ENCODE data around the gene FARS2. TPM values are rescaled to one million over a fixed set of nuclear protein-coding genes. Genes with fewer than 3 reads are reported as not detected.

The FARS2 gene
- polyA plus RNA-seq, 3 donors, result 12.2 to 21.6 (median 17.7) TPM

DNA sequence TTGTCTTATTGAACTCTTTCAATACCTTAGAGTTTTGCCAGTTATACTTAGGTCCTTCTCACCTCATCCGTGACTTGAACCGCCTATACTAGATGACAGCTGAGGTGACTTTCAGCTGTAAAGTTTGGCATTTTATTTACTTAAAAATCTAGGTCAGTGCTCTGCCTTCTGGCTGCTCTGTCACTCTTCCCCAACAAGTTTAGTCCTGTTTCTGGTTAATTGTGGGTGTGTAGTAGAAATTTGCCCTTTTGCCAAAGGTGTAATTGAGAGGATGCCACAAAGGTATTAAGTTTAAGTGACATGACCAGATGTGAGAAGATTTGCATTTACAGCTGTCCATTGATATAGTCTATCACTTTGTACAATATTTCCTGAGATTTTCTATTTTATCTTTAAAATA lies 106.2 kb downstream of the FARS2 start:
- no peak overlapping the region for H3K9ac ChIP-seq (ENCODE audit: insufficient read depth, low read length, poor library complexity, severe bottlenecking)
- H3K36me3 ChIP-seq (replicated peaks in 1 of 2; ENCODE audit: control insufficient read depth in 1 of 2, insufficient read depth in 2 of 2, low read length in 2 of 2), result peaks cover 5 to 15% of the 10 kb centered on the region in 2 donors
- H3K4me3 Mint-ChIP-seq, result no peak overlapping the region
- no CpG with 5 or more reads among the region's 2 CpGs for WGBS (ENCODE audit: insufficient coverage)
- H3K27me3 ChIP-seq (ENCODE audit: control insufficient read depth in 2 of 2, insufficient read depth in 2 of 2, low read length in 2 of 2), result no peaks in the 10 kb centered on the region
- peaks cover 23 to 27% of the 10 kb centered on the region in 2 donors for H3K36me3 Mint-ChIP-seq
- H3K79me2 ChIP-seq (ENCODE audit: insufficient read depth, low read length), result no peaks in the 10 kb centered on the region
- peaks cover 0 to 1% (median 0%) of the 10 kb centered on the region in 7 donors for H3K9me3 Mint-ChIP-seq
- no peak overlapping the region for H3K4me3 ChIP-seq (replicated peaks in 1 of 3; ENCODE audit: low read depth in 2 of 3, low read length in 3 of 3)
- H3K4me1 ChIP-seq (ENCODE audit: control insufficient read depth in 1 of 2, insufficient read depth in 2 of 2, low read length in 2 of 2), result no peaks in the 10 kb centered on the region
- H3K4me2 ChIP-seq (replicated peaks; ENCODE audit: extremely low read depth, low read length, poor library complexity, severe bottlenecking), result no peak overlapping the region
- H3K9me3 ChIP-seq (replicated peaks in 1 of 2; ENCODE audit: control insufficient read depth in 1 of 2, insufficient read depth in 1 of 2, low read length in 2 of 2), result no peaks in the 10 kb centered on the region
- no peak overlapping the region for H2AFZ ChIP-seq (ENCODE audit: insufficient read depth, low read depth, low read length, poor library complexity, severe bottlenecking)
- intact Hi-C loops (cut with micrococcal nuclease), result no loop called here
- no peak for DNase-seq
- H3K4me1 Mint-ChIP-seq, result no peaks in the 10 kb centered on the region
- TF ChIP-seq, protein P1, sequence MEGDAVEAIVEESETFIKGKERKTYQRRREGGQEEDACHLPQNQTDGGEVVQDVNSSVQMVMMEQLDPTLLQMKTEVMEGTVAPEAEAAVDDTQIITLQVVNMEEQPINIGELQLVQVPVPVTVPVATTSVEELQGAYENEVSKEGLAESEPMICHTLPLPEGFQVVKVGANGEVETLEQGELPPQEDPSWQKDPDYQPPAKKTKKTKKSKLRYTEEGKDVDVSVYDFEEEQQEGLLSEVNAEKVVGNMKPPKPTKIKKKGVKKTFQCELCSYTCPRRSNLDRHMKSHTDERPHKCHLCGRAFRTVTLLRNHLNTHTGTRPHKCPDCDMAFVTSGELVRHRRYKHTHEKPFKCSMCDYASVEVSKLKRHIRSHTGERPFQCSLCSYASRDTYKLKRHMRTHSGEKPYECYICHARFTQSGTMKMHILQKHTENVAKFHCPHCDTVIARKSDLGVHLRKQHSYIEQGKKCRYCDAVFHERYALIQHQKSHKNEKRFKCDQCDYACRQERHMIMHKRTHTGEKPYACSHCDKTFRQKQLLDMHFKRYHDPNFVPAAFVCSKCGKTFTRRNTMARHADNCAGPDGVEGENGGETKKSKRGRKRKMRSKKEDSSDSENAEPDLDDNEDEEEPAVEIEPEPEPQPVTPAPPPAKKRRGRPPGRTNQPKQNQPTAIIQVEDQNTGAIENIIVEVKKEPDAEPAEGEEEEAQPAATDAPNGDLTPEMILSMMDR (IDR thresholded peaks at IDR 0.05), result no peak
- no peaks in the 10 kb centered on the region for H4K20me1 ChIP-seq (ENCODE audit: insufficient read depth, low read length)
- no peak overlapping the region for H3K27ac Mint-ChIP-seq
- H3K27me3 Mint-ChIP-seq (ENCODE audit: low read depth in 3 of 3), result peaks cover 0 to 2% (median 0%) of the 10 kb centered on the region in 3 donors
- no peak overlapping the region for H3K27ac ChIP-seq (ENCODE audit: low read depth in 1 of 2, low read length in 2 of 2)

DNA sequence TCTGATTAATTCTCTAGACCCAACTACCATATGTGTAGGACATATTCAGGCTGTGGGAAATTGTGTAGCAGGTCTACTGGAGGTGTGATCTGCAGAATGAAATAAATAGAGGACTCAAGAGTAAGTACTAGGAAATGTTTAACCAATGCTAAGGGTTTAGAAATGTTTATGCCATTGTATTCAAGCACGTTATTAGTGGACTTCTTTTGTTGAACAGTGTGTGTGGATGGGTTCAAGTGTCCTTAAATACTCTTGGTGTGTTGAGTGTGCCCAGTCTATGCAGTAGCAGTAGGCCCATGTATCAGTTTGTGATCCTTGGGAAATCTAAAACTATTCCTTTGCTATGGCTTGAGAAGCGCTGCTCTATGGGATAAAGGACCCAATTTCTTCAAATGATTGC lies 112.1 kb downstream of the FARS2 start:
- Histone ChIP-seq H3K27ac (ENCODE audit: low read depth in 1 of 2, low read length in 2 of 2) (no peak overlapping the region), H3K4me3 (replicated peaks in 1 of 3; ENCODE audit: low read depth in 2 of 3, low read length in 3 of 3) (no peak overlapping the region), H3K36me3 (replicated peaks in 1 of 2; ENCODE audit: control insufficient read depth in 1 of 2, insufficient read depth in 2 of 2, low read length in 2 of 2) (peaks cover 5 to 15% of the 10 kb centered on the region in 2 donors), H3K4me2 (replicated peaks; ENCODE audit: extremely low read depth, low read length, poor library complexity, severe bottlenecking) (no peak overlapping the region), H3K9ac (ENCODE audit: insufficient read depth, low read length, poor library complexity, severe bottlenecking) (no peak overlapping the region), H3K27me3 (ENCODE audit: control insufficient read depth in 2 of 2, insufficient read depth in 2 of 2, low read length in 2 of 2) (no peaks in the 10 kb centered on the region), H4K20me1 (ENCODE audit: insufficient read depth, low read length) (no peaks in the 10 kb centered on the region), H2AFZ (ENCODE audit: insufficient read depth, low read depth, low read length, poor library complexity, severe bottlenecking) (no peak overlapping the region), H3K4me1 (ENCODE audit: control insufficient read depth in 1 of 2, insufficient read depth in 2 of 2, low read length in 2 of 2) (no peaks in the 10 kb centered on the region), H3K79me2 (ENCODE audit: insufficient read depth, low read length) (no peaks in the 10 kb centered on the region), H3K9me3 (replicated peaks in 1 of 2; ENCODE audit: control insufficient read depth in 1 of 2, insufficient read depth in 1 of 2, low read length in 2 of 2) (no peaks in the 10 kb centered on the region)
- H3K27me3 Mint-ChIP-seq (ENCODE audit: low read depth in 3 of 3), result peaks cover 0 to 2% (median 0%) of the 10 kb centered on the region in 3 donors
- intact Hi-C loops (cut with micrococcal nuclease), result loop anchor here in 1 of 2 donors (10.0 kb wide), 1 partner anchor 229 kb away; no protein-coding TSS in a partner anchor
- H3K4me1 Mint-ChIP-seq, result no peaks in the 10 kb centered on the region
- DNase-seq, result no peak
- no peak overlapping the region for H3K27ac Mint-ChIP-seq
- H3K9me3 Mint-ChIP-seq, result peaks cover 0 to 1% (median 0%) of the 10 kb centered on the region in 7 donors
- TF ChIP-seq, protein P1 (IDR thresholded peaks at IDR 0.05), result no peak
- 100% methylated on average over 1 of the region's 2 CpGs for WGBS (ENCODE audit: insufficient coverage)
- peaks cover 21 to 27% of the 10 kb centered on the region in 2 donors for H3K36me3 Mint-ChIP-seq
- H3K4me3 Mint-ChIP-seq, result no peak overlapping the region

Measured in CD14-positive monocyte (primary cell).